NB4 (cell line): ENCODE results near the gene TMPRSS7.

Experiments used
- CTCF ChIP-seq: IDR thresholded peaks from one replicate; pipeline ENCODE4 v1.5.1; 2012; ENCODE audit warnings: low read depth, low read length
- POLR2A ChIP-seq: IDR thresholded peaks from 2 replicates; pipeline ENCODE4 v1.6.1; 2011; ENCODE audit warnings: mild to moderate bottlenecking; ENCODE audit not compliant: insufficient read length; ENCODE audit errors: extremely low read depth
- TF ChIP-seq, protein P1 (sequence below): IDR thresholded peaks from 2 replicates; pipeline ENCODE4 v1.6.1; 2011; ENCODE audit warnings: low read depth, low read length

- TF ChIP-seq CTCF = no peak
- no peak for TF ChIP-seq POLR2A
- TF ChIP-seq, protein P1, sequence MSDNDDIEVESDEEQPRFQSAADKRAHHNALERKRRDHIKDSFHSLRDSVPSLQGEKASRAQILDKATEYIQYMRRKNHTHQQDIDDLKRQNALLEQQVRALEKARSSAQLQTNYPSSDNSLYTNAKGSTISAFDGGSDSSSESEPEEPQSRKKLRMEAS = no peak
Observed at GRCh38 chr3:111993038-111993437, 41.5 kb upstream of the TMPRSS7 start.
